HL-60/S4 treated with retinoic acid at 250 ng/mL for 4 days and 3 days (cell line): ENCODE measurements around the gene AGTRAP.

Experiments used
- in situ Hi-C: fragments of 300-500 bp; cut with MboI; formaldehyde crosslinking; loops from 2 replicates; pipeline ENCODE4 v1.7.0; 2022; ENCODE audit warnings: low sequenced_read_pairs

AGTRAP gene

GRCh38 chr1:11705596-11705995, 30.3 kb upstream of the AGTRAP start:
- in situ Hi-C loops = no loop called here

- in situ Hi-C loops = no loop called here
These were observed 29.6 kb upstream of the AGTRAP start for GRCh38 chr1:11706292-11706691.

- in situ Hi-C loops = no loop called here
These were observed 28.2 kb upstream of the AGTRAP start for GRCh38 chr1:11707621-11708276.

- in situ Hi-C loops = no loop called here
These were observed 27.2 kb upstream of the AGTRAP start for GRCh38 chr1:11708554-11709350.

GRCh38 chr1:11711490-11711889, 24.4 kb upstream of the AGTRAP start:
- in situ Hi-C loops = no loop called here

- in situ Hi-C loops = no loop called here
These were observed 23.7 kb upstream of the AGTRAP start for GRCh38 chr1:11712285-11712684.

GRCh38 chr1:11713095-11713494, 22.8 kb upstream of the AGTRAP start:
- in situ Hi-C loops = no loop called here

GRCh38 chr1:11714831-11715575, 20.9 kb upstream of the AGTRAP start:
- in situ Hi-C loops = no loop called here

- in situ Hi-C loops = no loop called here
These were observed 16.5 kb upstream of the AGTRAP start for GRCh38 chr1:11719313-11720032.

- in situ Hi-C loops = no loop called here
These were observed 15.9 kb upstream of the AGTRAP start for GRCh38 chr1:11720033-11720376.

GRCh38 chr1:11720525-11720924, 15.4 kb upstream of the AGTRAP start:
- in situ Hi-C loops = no loop called here

GRCh38 chr1:11721311-11721710, 14.6 kb upstream of the AGTRAP start:
- in situ Hi-C loops = no loop called here

GRCh38 chr1:11722538-11722937, 13.4 kb upstream of the AGTRAP start:
- in situ Hi-C loops = no loop called here

GRCh38 chr1:11725616-11726015, 10.3 kb upstream of the AGTRAP start:
- in situ Hi-C loops = no loop called here

- in situ Hi-C loops = no loop called here
These were observed 8.8 kb upstream of the AGTRAP start for GRCh38 chr1:11727119-11727518.

- in situ Hi-C loops = no loop called here
These were observed 7.7 kb upstream of the AGTRAP start for GRCh38 chr1:11728126-11728806.

GRCh38 chr1:11729155-11729497, 6.8 kb upstream of the AGTRAP start:
- in situ Hi-C loops = no loop called here

GRCh38 chr1:11729498-11730428, 6.2 kb upstream of the AGTRAP start:
- in situ Hi-C loops = no loop called here

GRCh38 chr1:11730429-11730891, 5.5 kb upstream of the AGTRAP start:
- in situ Hi-C loops = no loop called here
